Suppressor macrophage (primary cell): Measurements from ENCODE around the gene THAP11.
"Not testable (repeated sequence)": the region's sequence is repeated elsewhere in the genome, so short reads cannot be mapped to it uniquely, and the experiment has no call there.

ENCODE experiments used
- DNase-seq, 4 experiments: peaks; one replicate each; pipeline ENCODE4 v3.0.0-alpha.2; 2020 to 2022

The THAP11 gene

GRCh38 chr16:67862623-67863583, 20.8 kb downstream of the THAP11 start:
- no peak for DNase-seq

GRCh38 chr16:67864044-67864443, 21.9 kb downstream of the THAP11 start:
- not testable (repeated sequence) for DNase-seq

DNA sequence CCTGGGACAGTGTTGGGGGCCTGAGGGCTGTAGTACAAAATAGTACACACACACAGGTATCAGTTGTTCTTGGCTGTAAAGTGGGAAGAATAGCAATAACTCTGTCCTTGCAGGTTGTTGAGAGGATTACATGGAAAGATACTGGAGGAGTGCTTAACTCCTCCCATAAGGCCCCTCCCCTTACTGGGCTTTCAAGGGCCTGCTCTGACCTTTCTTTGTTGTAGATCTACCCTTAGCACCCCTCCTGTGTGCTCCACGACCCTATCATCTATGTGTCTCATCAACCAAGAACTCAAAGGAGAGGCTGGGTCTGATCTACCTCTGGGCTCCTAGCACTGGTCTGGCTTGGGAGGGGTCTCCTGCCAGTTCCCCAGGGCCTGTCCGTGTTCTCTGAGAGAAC, 22.5 kb downstream of the THAP11 start:
- no peak for DNase-seq

DNA sequence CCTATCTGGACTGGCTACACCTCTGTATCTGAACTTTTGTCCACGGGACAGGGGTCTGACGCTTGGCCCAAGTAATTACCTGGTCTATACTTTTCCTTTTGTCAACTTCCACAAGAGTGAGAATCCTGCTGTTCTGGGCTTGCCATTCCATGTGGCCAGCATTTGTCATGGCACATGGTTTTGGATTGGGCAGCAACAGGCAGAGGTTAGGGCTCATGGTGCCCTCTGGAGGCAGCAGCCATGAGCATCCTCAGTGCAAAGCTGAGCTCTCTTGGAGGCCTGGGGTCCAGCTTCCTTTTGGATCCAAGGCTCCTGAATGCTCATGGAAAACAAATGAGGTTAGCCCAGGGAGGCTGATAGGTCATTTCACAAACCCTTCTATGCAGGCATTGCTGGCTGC, 23.2 kb downstream of the THAP11 start:
- peak; percentile 56 to 75 (median 66) for DNase-seq

DNA sequence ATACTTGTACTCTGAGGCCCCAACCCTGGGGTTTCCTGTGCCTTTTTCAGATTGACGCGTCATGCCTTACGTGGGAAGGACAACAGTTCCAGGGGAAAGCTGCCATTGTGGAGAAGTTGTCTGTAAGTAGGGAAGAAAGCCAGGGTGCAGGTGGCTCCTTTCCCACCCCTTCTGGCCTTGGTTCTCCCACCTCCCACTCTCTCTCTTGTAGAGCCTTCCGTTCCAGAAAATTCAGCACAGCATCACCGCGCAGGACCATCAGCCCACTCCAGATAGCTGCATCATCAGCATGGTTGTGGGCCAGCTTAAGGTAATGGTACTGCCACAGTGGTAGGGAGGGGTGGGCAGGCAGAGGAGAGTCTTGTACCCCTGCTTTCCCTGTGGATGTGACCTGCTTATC, 26.2 kb downstream of the THAP11 start:
- DNase-seq = no peak

- DNase-seq = no peak
These were observed 27.5 kb downstream of the THAP11 start for GRCh38 chr16:67869653-67870052.

DNA sequence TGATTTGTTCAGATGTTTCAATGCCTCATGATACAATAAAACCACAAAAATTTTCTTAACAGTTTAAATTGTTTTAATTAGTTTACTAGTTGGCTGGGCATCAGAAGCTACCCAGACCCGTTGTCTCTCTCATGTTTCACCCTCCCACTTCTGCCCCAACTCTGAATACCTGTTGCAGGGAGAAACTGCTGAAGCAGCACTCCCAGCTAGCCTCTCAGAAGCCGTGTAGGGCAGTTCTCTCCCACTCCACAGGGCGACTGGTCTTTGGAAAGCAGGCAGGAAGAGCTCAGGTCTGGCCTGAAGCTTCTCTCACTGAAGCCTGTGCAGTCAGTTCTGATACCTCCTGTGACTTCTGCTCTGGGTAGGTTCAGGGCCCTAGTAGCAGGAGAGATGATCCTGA, 29.1 kb downstream of the THAP11 start:
- DNase-seq = no peak

- peak in 2 of 4 experiments; percentile 1 to 18 for DNase-seq
These were observed 30.1 kb downstream of the THAP11 start for GRCh38 chr16:67872131-67872630.

DNA sequence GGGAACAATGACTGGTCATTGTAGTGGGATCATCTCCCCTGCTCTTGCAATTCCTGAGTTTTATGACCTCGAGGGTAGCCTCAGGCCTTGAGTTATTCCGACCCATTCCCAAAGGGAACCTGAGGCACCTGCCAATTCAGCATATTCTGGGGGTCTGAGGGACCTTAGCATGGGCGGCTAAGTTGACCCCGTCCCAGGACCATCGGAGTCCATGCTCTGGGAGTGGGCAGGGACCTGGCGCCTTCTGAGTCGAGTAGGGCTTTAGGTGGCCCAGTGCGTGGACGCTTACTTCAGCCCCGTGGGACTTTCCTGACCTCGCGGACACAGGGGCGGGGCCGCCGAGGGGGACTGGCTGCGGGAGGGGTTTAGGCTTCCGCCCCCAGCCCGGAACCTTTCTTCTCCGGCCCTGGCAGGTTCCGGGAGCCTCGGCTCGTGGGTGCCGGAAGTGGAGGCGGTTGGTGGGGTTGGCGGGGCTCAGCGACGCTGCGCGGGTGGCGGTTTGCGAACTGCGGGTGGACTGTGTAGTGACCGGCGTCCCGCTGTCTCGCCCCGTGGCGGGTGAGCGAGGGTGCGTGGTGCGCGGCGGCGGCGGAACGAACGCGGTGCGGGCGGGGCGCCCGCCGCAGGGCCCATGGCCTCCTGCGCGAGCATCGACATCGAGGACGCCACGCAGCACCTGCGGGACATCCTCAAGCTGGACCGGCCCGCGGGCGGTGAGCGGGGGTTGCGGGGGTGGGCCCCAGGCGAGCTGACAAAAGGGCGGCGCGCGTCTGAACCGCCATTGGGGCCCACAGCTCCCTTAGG, 30.7 kb downstream of the THAP11 start, which contains the start of gene EDC4:
TSS of gene EDC4 (plus strand) at position 422 of the 804 bp plus-strand sequence. CDS start at position 632, 210 bp downstream.
- DNase-seq = peak; percentile 92 to 96 (median 94)

- DNase-seq = peak; percentile 5 to 38 (median 15)
These were observed 31.6 kb downstream of the THAP11 start for GRCh38 chr16:67873435-67874370.

DNA sequence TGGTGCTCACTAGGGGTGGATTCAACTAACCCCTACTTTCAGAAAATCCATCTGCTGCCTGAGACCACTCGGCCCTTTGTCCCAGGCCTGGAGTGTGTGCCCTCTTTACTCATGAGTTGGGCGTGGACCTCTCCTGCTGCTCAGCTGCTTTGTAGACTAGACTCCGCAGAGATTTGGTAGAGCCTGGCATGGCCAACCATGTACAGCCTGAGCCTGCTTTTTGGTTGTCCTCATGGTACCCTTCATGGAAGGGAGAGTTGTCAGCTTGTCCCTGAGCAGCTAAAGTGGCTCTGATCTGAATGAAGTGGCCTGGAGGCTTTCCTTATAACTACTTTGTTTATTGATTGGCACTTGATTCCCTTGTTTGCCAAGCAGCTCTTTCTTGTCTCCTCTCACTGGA, 32.3 kb downstream of the THAP11 start:
- no peak for DNase-seq

DNA sequence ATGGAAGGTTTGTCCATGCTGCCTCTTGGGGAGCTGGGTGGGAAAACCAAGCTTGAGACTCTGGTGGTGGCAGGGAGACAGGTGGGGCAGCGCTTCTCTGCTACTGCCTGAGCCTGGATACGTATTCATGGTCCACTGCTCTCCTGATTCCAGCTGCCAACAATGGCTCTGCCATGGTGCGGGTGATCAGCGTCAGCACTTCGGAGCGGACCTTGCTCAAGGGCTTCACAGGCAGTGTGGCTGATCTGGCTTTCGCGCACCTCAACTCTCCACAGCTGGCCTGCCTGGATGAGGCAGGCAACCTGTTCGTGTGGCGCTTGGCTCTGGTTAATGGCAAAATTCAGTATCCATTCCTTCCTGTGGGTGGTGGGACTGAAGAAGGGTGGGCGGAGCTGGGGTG, 34.9 kb downstream of the THAP11 start:
- DNase-seq = no peak

DNA sequence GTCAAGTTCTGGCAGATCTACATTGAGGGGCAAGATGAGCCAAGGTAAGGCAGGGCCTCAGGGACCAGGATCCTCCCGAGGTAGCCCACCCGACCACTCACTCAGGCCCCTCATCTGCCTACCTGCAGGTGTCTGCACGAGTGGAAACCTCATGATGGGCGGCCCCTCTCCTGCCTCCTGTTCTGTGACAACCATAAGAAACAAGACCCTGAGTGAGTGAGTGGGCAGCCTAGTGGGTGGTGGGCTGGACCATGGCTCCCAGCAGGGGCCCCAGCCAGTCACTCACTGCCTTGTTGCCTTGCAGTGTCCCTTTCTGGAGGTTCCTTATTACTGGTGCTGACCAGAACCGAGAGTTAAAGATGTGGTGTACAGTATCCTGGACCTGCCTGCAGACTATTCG, 36.1 kb downstream of the THAP11 start:
- DNase-seq = no peak

DNA sequence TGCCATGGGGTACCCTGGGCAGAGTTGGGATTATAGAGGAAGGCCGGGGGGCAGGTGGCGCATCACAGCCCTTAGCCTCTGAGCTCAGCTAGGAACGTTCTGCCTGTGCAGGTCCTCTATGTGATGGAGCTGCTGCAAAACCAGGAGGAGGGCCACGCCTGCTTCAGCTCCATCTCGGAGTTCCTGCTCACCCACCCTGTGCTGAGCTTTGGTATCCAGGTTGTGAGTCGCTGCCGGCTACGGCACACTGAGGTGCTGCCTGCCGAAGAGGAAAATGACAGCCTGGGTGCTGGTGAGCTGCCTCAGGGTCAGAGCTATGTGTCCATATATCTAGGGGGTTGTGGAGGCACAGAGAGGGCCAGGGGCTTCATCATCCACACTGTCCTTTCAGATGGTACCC, 36.7 kb downstream of the THAP11 start:
- DNase-seq = no peak

- DNase-seq = no peak
These were observed 37.3 kb downstream of the THAP11 start for GRCh38 chr16:67879462-67879861.

DNA sequence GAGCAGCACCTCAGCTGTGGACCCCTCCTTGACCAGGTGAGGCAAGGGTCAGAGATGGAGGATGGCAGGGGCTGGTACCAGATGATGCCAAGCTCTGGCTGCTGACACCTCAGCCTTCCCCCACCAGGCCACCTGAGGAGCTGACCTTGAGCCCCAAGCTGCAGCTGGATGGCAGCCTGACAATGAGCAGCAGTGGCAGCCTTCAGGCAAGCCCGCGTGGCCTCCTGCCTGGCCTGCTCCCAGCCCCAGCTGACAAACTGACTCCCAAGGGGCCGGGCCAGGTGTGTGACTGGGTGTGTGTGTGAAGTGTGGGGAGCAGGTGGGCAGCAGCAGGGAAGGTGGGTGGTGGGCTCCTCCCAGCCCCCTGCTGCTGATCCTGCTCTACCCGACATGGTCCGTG, 37.8 kb downstream of the THAP11 start:
- DNase-seq = no peak

DNA sequence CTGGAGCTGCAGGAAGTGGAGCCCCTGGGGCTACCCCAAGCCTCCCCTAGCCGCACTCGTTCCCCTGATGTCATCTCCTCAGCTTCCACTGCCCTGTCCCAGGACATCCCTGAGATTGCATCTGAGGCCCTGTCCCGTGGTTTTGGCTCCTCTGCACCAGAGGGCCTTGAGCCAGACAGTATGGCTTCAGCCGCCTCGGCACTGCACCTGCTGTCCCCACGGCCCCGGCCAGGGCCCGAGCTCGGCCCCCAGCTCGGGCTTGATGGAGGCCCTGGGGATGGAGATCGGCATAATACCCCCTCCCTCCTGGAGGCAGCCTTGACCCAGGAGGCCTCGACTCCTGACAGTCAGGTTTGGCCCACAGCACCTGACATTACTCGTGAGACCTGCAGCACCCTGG, 38.5 kb downstream of the THAP11 start:
- no peak for DNase-seq

GRCh38 chr16:67881621-67882161, 39.6 kb downstream of the THAP11 start:
- DNase-seq = no peak

DNA sequence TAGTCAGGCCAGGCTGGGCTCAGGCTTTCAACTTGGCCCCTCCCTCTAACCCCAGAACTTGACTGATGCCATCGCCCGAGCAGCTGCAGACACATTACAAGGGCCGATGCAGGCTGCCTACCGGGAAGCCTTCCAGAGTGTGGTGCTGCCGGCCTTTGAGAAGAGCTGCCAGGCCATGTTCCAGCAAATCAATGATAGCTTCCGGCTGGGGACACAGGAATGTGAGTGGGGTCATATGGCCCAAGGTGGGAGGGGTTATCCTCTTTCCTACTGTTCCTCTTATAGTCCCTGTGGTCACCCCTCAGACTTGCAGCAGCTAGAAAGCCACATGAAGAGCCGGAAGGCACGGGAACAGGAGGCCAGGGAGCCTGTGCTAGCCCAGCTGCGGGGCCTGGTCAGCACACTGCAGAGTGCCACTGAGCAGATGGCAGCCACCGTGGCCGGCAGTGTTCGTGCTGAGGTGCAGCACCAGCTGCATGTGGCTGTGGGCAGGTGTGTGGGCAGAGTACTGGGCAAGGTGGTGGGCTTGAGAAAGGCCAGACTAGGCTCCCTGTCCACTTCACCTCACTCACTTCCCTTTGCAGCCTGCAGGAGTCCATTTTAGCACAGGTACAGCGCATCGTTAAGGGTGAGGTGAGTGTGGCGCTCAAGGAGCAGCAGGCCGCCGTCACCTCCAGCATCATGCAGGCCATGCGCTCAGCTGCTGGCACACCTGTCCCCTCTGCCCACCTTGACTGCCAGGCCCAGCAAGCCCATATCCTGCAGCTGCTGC, 40.4 kb downstream of the THAP11 start:
- DNase-seq = no peak

- DNase-seq = no peak
These were observed 41.2 kb downstream of the THAP11 start for GRCh38 chr16:67883146-67883871.
